Stimulated activated naive CD4-positive, alpha-beta T cell treated with Interleukin-2 at 50 U/mL for 16 hours (primary cell): ENCODE measurements around the gene CLIC4.
"Not testable (repeated sequence)": the region's sequence is repeated elsewhere in the genome, so short reads cannot be mapped to it uniquely, and the experiment has no call there.

ENCODE experiments used
- DNase-seq: peaks from one replicate; lab custom pipeline; 2025; lab: John Stamatoyannopoulos, UW

CLIC4 gene

GRCh38 chr1:24720152-24720551 is 25.1 kb upstream of the CLIC4 start:
- DNase-seq: no peak

- DNase-seq: no peak
Measured at GRCh38 chr1:24721533-24721932, 23.7 kb upstream of the CLIC4 start.

- DNase-seq: not testable (repeated sequence)
Measured at GRCh38 chr1:24722073-24723035, 22.9 kb upstream of the CLIC4 start.

- DNase-seq: no peak
Measured at GRCh38 chr1:24724345-24725208, 20.7 kb upstream of the CLIC4 start.

GRCh38 chr1:24725209-24725651 is 20.0 kb upstream of the CLIC4 start:
- DNase-seq: no peak

- DNase-seq: no peak
Measured at GRCh38 chr1:24726741-24727140, 18.5 kb upstream of the CLIC4 start.

- DNase-seq: no peak
Measured at GRCh38 chr1:24727501-24728216, 17.6 kb upstream of the CLIC4 start.

- no peak for DNase-seq
Measured at GRCh38 chr1:24728982-24729381, 16.3 kb upstream of the CLIC4 start.

GRCh38 chr1:24732186-24732885 is 12.9 kb upstream of the CLIC4 start:
- no peak for DNase-seq

- not testable (repeated sequence) for DNase-seq
Measured at GRCh38 chr1:24733342-24733741, 11.9 kb upstream of the CLIC4 start.

- DNase-seq: no peak
Measured at GRCh38 chr1:24735156-24735508, 10.1 kb upstream of the CLIC4 start.

GRCh38 chr1:24735509-24736375 is 9.5 kb upstream of the CLIC4 start:
- DNase-seq: no peak

- no peak for DNase-seq
Measured at GRCh38 chr1:24737368-24738117, 7.7 kb upstream of the CLIC4 start.

GRCh38 chr1:24739241-24739640 is 6.0 kb upstream of the CLIC4 start:
- no peak for DNase-seq

- no peak for DNase-seq
Measured at GRCh38 chr1:24742090-24742938, 2.9 kb upstream of the CLIC4 start.

GRCh38 chr1:24743404-24744211 is 1.6 kb upstream of the CLIC4 start:
- no peak for DNase-seq

- DNase-seq: no peak
Measured at GRCh38 chr1:24745711-24746413, 615 bp downstream of the CLIC4 start.
